Islet precursor cell (in vitro differentiated cells): Measurements from ENCODE around the gene DBNDD1.
A peak's percentile ranks its signal among the peaks of the same experiment; 100 is the strongest.
"Not testable (repeated sequence)": the region's sequence is repeated elsewhere in the genome, so short reads cannot be mapped to it uniquely, and the experiment has no call there.

Experiments used
- DNase-seq: peaks from one replicate; pipeline ENCODE4 v3.0.0-alpha.2; 2018

Gene DBNDD1

DNA sequence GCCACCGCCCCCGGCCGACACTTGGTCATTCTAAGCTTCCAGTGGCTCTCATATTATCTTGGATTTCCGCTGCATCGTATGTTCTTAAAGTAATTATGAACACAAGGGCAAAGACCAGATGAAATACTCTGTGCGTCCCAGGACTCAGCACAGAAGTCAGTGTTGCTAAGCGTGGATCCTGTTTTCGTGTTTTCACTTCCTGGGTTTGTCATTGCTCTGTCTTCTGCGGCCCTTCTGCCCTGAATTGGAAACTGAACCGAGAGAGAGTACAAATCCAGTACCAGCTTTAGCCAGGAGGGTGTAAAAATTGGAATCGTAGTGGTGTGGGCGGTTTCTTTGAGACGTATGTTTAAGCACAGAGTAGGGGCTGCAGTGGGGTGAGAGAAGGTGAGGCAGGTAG lies 32.7 kb downstream of the DBNDD1 start:
- DNase-seq: no peak

GRCh38 chr16:89985219-89985618 lies 34.0 kb downstream of the DBNDD1 start:
- DNase-seq: no peak

DNA sequence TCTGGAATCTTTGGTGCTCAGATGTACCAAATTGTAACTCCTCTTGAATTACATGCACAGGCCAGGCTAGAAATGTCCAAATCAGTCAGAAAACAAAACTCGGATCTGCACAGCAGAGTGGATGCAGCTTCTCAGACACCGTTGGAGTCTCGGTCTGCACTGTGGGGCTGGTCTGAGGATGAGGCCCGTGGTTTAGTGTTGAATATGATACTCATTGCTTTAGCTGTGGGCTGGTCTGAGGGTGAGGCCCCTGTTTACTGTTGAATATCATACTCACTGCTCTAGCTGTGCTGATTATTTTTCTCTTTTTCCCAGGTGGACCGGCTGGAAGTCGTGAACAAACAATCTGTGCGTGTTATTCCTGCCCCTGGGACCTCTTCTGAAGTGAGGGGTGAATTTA lies 35.0 kb downstream of the DBNDD1 start:
- no peak for DNase-seq

DNA sequence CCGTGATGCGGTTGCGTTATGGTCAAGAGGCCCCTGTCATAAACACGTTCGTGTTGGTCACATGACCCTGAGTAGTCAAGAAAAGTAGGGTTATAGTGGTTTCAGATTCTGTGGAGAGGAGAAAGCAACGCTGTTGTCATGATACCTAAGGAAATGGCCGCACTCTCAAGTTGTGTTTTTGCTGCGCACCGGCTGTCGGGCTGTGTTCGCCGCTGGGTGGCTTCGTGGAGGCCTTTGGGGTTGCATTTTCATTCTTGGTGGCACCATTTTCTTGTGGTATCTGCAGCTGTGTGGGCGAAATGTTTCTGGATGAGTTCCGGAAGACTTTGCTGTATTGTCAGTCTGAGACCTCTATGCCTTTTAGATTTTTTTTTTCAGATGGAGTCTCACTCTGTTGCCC lies 35.7 kb downstream of the DBNDD1 start:
- DNase-seq: no peak

DNA sequence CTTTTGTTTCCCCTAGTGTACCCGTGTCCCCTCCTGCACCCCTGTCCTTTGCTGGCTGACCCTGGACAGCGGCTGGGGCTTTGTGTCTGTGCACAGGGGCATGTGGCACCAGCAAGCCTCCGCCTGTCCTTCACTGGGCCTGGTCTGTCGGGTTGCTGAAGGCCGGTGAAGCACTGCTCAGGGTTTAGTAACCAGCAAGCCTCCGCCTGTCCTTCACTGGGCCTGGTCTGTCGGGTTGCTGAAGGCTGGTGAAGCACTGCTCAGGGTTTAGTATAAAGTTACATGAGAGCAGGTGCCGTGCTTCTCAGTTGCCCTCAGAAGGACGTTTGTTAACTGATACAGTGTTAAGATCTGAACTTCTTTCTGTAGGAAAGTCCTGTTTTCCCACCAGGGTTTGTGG lies 36.9 kb downstream of the DBNDD1 start:
- DNase-seq: no peak

DNA sequence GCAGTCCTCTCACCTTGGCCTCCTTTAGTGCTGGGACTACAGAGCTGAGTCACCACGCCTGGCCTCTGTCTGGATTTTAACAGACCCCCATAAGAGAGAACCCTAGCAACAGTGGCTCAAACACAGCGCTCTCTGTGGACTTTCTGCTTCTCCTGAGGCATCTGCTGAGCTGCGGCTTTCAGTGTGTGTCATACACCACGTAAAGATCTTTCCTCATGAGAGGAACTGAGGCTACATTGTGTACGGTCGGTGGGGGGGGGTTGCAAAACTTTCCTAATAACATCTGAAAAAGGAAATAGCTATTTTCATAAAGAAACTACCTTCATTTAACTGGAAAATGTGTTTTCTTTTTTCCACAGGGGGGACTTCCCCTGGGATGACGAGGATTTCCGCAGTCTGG lies 37.8 kb downstream of the DBNDD1 start:
- DNase-seq: peak; percentile 51

DNA sequence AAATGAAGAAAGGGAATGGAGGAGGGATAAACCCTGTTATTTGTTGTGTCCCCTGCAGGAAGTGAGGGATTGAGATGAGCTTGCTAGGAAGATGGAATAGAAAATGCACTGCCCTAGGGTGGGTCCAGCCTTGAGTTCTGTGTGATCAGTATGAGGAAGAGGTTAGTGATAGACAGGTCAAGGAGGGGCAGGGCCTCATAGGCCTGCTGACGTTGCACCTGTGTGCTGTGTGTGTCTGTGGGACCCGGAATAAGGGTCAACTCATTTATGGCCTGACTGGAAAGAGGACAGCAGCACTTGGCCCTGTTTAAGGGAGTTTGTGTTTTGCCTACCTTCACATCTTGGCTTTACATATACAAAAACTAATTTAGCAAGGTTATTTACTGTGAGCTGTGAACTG lies 44.4 kb downstream of the DBNDD1 start:
- no peak for DNase-seq

DNA sequence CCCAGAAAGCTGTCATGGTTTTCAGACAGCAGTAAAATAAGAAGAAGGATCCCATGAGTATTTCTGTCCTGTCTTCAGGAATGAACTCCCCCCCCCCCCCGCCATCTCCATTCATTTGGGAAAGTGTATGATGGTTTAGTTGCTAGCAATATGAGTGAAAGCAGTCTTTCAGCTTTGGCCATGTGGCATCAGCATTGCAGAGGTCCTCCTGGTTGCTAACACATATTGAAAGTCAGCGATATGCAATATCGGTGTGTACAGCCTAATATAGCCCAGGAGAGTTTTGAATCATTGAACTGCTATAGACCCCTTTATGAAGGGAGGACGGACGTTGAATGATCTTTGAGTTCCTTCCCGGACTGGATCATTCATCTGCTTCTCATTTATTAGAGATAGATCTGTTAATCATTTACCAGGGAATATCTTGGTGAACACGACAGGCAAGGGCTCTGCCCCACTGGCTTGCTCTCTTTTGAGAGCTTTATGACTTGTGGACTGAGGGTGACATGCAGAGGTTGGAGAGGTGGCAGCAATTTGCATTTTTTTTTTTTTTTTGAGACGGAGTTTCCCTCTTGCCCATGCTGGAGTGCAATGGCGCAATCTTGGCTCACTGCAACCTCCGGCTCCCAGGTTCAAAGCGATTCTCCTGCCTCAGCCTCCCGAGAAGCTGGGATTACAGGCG lies 45.5 kb downstream of the DBNDD1 start:
- DNase-seq: no peak

DNA sequence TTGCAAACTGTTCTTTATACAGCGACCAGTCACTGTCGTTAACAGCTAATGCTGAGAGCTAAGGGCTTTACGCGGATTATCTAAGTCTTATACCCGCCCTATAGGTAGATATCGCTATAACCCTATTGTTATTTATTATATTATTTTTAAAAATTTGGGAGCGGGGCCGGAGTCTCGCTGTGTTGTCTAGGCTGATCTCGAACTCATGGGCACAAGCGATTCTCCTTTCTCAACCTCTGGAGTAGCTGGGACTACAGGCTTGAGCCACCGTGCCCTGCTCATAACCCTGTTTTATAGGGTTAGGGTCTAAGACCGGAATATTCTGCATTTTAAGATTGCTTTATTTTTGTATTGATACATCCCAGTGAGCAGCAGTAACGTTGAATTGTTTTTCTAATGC lies 46.0 kb downstream of the DBNDD1 start:
- no peak for DNase-seq

DNA sequence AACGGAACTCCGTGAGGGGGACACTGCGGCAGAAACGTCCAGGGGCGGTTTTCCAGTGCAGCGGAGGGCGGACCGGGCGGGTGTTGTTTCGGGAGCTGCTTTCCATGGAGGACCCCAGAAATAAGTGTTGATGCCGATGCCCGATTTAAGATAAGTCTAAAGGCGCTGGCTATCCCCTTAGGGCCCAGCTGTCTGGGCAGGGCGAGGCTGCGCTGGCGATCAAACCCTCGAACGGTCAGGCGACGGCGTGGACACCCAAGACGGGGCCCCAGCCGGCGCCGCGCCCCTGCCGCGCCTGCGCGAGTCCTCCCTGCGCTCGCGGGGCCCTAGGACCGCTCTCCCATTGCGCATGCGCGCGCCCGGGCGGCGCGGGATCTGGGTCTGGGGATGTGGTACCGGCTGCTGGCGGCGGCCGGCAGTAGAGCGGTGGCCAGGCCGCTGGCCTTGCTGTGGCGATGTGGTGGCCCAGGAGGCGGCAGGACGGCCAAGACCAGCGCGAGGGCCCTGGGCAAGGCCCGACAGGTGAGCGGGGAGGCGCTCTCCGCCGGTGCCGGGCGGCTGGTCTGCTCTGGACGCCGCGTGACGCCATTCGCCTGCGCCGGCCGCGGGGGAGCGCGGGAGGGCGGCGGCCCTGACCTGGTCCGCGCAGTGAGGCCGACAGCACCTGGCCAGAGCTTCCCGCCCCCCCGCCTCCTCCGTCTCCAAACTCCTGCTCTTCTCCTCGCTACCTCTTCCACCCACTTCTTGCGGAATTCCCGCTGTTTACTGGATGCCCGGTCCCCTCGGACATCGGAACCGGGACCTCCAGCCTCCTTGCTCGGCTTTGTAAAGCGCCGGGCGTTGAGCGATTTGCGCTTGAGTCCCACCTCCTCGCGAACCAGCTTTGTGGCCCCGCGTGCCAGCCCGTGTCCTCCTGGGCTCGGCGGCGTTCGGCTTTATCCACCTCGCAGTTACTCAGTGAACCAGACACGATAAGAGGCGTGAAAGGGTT lies 46.7 kb downstream of the DBNDD1 start:
- DNase-seq: peak; percentile 94

DNA sequence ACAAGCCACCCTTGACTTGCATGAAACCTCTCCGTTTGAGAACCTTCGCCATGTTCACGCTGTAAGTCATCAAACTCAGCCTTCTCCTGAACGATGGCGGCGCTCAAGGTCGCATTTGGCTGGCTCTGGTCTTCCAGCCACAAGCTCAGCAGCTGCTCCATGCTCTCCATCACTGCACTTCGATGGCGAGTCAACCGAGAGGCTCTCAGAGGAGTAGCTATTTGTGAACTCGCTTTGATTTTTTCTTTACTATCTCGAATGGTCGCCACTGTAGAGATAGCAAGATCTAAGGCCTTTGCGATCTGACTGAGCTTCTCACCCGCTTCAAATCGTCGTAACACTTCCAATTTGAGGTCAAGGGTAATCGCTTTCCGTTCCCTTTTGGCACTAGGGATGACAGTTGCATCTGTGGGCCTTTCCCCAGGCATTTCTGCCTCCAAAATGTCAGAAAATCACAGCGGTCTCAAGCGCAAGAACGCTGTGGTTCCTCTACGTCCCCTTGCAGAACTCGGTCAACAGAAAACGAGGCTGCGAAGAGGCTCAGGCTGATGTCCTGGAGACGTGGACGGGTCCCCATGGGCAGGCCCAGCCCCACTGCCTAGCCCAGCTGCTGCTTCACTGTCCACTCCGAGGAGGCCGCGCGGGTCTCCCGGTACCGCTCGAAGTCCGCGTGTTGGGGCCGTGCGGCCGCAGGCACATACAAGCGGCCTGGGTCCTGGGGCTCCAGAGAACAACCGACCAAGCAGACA lies 47.6 kb downstream of the DBNDD1 start:
- DNase-seq: no peak

GRCh38 chr16:89969741-89970410 lies 49.4 kb downstream of the DBNDD1 start:
- no peak for DNase-seq

- not testable (repeated sequence) for DNase-seq
Observed at GRCh38 chr16:89968074-89968473, 51.2 kb downstream of the DBNDD1 start.

DNA sequence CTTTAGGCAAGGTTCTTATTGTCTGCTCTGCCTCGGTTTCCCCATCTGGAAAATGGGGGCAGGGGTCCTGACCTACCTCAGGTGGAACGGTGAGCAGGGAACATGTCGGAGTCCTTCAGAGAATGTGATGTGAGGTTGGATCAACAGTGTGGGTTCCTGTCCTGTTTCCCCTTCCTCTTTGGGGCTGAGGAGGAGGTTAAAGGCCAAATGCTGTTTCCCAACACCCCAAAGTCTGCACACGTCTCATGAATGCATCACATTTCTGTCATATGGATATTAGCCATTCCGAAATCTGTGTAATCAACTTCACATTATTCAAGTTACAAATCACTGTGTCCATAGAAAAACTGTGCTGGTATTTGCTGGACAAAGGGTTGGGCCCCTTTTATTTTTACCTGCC lies 51.8 kb downstream of the DBNDD1 start:
- DNase-seq: not testable (repeated sequence)

DNA sequence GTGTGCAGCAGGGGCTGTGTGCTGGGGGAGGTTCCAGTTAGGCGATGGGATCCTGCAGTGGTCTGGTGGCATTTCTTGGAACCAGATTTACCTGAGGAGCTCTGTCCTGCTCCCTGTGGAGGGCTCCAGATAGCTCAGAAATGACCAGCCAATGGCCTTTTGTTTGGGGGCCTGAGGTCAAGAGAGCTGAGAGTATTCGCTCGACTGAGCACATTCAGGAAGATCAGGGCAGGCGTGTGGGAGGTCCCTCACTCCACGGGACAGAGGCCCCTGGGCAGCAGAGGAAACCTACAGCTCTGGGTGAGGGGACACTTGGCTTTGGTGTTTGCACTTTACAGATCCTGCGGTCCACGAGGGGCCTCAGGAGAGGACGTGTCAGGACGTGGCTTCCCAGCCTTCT lies 52.5 kb downstream of the DBNDD1 start:
- DNase-seq: no peak

GRCh38 chr16:89965447-89966225 lies 53.6 kb downstream of the DBNDD1 start:
- no peak for DNase-seq

GRCh38 chr16:89964201-89964600 lies 55.1 kb downstream of the DBNDD1 start:
- no peak for DNase-seq

GRCh38 chr16:89962754-89963498 lies 56.3 kb downstream of the DBNDD1 start:
- no peak for DNase-seq

DNA sequence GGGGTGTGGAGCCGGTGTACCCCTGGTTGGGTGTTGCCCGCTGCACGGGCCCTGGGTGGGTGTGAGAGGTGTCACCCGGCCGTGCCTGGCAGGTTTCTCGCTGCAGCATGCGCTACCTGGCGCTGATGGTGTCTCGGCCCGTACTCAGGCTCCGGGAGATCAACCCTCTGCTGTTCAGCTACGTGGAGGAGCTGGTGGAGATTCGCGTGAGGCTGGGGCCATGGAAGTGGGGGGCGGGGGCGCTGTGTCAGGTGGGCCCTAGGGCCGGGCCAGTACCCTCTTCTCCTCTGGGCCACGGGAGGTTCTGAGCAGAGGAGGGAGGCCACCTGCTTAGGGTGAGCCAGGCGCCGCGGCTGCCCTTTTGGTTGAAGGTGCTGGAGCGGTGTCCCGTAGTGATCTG lies 57.3 kb downstream of the DBNDD1 start:
- DNase-seq: no peak

GRCh38 chr16:89960966-89961365 lies 58.3 kb downstream of the DBNDD1 start:
- DNase-seq: peak; percentile 51

GRCh38 chr16:89958596-89958995 lies 60.7 kb downstream of the DBNDD1 start:
- DNase-seq: no peak
